PC-3 (cell line): Measurements from ENCODE around the gene ARHGEF16. TPM values are rescaled to one million over a fixed set of nuclear protein-coding genes. Genes with fewer than 3 reads are reported as not detected.

Source experiments
- ATAC-seq: fragments of 200-7000 bp; cut with Tn5 transposase; 2 replicates; pipeline ENCODE4 v1.9.1; 2020; ENCODE audit warnings: mild to moderate bottlenecking, moderate library complexity
- BruUV-seq: library from RNA; stranded (reverse); fragments of 400-500 nt; replicated peaks from 2 replicates; lab custom pipeline; 2021; lab: Mats Ljungman, UMichigan
- CTCF ChIA-PET: fragments of 300-600 bp; sonication (Branson Sonifier 250); formaldehyde crosslinking; loops from one replicate; lab custom pipeline; 2022; ENCODE audit warnings: antibody characterized with exemption; lab: Charles Lee
- POLR2A ChIA-PET: fragments of 300-600 bp; sonication (Branson Sonifier 250); formaldehyde crosslinking; loops from one replicate; lab custom pipeline; 2022; ENCODE audit warnings: antibody characterized with exemption; ENCODE audit not compliant: unreplicated experiment; lab: Charles Lee
- DNase-seq: peaks from one replicate; pipeline ENCODE4 v3.0.0-alpha.2; 2015
- H2AFZ ChIP-seq: fragments of 300-600 bp; sonication (generic); 2 replicates; pipeline ENCODE4 v1.6.0; 2016; ENCODE audit warnings: antibody characterized with exemption, low read length
- H3F3A ChIP-seq: fragments of 300-600 bp; sonication (generic); one replicate; pipeline ENCODE4 v1.6.0; 2017; ENCODE audit warnings: antibody characterized with exemption, low read length, control low read depth, mild to moderate bottlenecking; ENCODE audit not compliant: unreplicated experiment
- H3K27ac ChIP-seq: fragments of 300-600 bp; sonication (generic); 2 replicates; pipeline ENCODE4 v1.5.1; 2016; ENCODE audit warnings: mild to moderate bottlenecking, low read length
- H3K27me3 ChIP-seq: fragments of 300-600 bp; sonication (generic); 2 replicates; pipeline ENCODE4 v1.6.1; 2016; ENCODE audit warnings: low read length, mixed read lengths
- H3K36me3 ChIP-seq: fragments of 300-600 bp; sonication (generic); 2 replicates; pipeline ENCODE4 v1.6.1; 2016; ENCODE audit warnings: low read depth, mixed run types, low read length, mixed read lengths
- H3K4me1 ChIP-seq: fragments of 300-600 bp; sonication (generic); 2 replicates; pipeline ENCODE4 v1.5.1; 2016; ENCODE audit warnings: low read length; ENCODE audit not compliant: insufficient read depth
- H3K4me2 ChIP-seq: fragments of 300-600 bp; sonication (generic); 2 replicates; pipeline ENCODE4 v1.6.0; 2016; ENCODE audit warnings: low read length
- H3K4me3 ChIP-seq: fragments of 300-600 bp; sonication (generic); 2 replicates; pipeline ENCODE4 v1.5.1; 2016; ENCODE audit warnings: mild to moderate bottlenecking, low read length, mixed read lengths
- H3K79me2 ChIP-seq: fragments of 300-600 bp; sonication (generic); 2 replicates; pipeline ENCODE4 v1.6.1; 2017; ENCODE audit warnings: low read length, mixed read lengths
- H3K9ac ChIP-seq: fragments of 300-600 bp; sonication (generic); 2 replicates; pipeline ENCODE4 v1.6.0; 2016; ENCODE audit warnings: mild to moderate bottlenecking, low read length
- H3K9me2 ChIP-seq: fragments of 300-600 bp; sonication (generic); replicated peaks from 2 replicates; pipeline ENCODE4 v1.6.1; 2016; ENCODE audit warnings: mixed run types, low read length, mixed read lengths
- H3K9me3 ChIP-seq: fragments of 300-600 bp; sonication (generic); 2 replicates; pipeline ENCODE4 v1.6.1; 2016; ENCODE audit warnings: low read length, mixed read lengths
- H4K20me1 ChIP-seq: fragments of 300-600 bp; sonication (generic); 2 replicates; pipeline ENCODE4 v1.6.1; 2016; ENCODE audit warnings: low read length, mixed read lengths
- EZH2 ChIP-seq: fragments of 300-600 bp; sonication (generic); IDR thresholded peaks from one replicate; pipeline ENCODE4 v1.6.1; 2017; ENCODE audit warnings: antibody characterized with exemption, mild to moderate bottlenecking, low read length; ENCODE audit not compliant: unreplicated experiment
- EZH2phosphoT487 ChIP-seq: fragments of 300-600 bp; sonication (generic); IDR thresholded peaks from 2 replicates; pipeline ENCODE4 v1.6.1; 2018; ENCODE audit warnings: mild to moderate bottlenecking, antibody characterized with exemption, low read length, borderline replicate concordance
- intact Hi-C: fragments of 100-400 bp; cut with micrococcal nuclease; formaldehyde crosslinking; loops from 2 replicates; pipeline ENCODE4 v1.9.0; 2023
- total RNA-seq: library from RNA; depleted of rRNA; stranded (reverse); fragments of >200 nt; gene quantifications from 2 replicates; pipeline ENCODE4 v1.2.3, GENCODE V29; 2014
- TF ChIP-seq, protein P1 (sequence below): fragments of 300-600 bp; sonication (generic); conservative IDR thresholded peaks from 2 replicates; pipeline ENCODE4 v1.5.1; 2017; ENCODE audit warnings: antibody characterized with exemption, low read depth, mild to moderate bottlenecking, low read length

The ARHGEF16 gene
- total RNA-seq, 1 experiment from 2014 or later, result 54.3 TPM

DNA sequence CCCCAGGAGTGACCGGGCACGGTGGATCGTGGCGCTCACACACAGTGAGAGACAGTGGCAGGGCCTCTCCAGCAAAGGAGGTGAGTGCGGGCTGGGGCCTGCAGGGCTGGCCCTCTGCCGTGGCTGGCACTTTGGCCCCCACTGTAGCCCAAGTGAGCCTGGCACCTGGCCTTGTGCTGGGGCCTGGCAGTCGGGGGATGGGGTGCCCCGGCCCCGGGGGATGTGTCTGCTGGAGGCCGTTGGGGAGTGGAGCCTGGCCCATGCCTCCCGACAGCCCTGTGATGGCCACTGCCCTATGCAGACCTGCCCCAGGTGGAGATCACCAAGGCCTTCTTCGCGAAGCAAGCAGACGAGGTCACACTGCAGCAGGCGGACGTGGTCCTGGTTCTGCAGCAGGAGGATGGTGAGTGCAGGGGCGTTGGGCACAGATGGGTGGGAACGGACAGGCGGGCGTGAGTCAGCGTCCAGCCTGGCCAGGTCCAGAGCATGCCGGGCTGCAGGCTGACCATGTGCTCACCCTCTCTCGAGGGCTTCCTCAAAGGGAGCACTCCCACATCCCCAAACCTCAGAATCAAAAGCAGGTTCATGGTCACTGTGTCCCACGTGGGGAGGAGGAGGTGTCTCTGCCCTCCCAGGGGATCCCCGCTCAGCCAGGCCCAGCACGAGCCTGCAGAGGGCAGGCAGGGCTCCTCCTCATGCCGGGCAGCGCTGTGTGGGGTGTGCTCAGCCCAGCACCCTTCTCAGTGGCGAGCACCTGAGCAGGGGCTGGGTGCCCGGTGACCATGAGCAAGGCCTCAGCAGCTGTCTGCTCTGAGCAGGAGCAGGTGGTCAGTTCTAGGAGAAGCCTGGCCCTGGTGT lies 25.3 kb downstream of the ARHGEF16 start:
- Histone ChIP-seq H3K27me3 (no peaks in the 10 kb centered on the region), H2AFZ (no peak overlapping the region), H3K4me1 (peaks cover 12% of the 10 kb centered on the region), H3K9ac (no peak overlapping the region), H3K4me3 (no peak overlapping the region), H3K9me2 (no peaks in the 10 kb centered on the region), H4K20me1 (no peaks in the 10 kb centered on the region), H3K36me3 (no peaks in the 10 kb centered on the region), H3K79me2 (no peaks in the 10 kb centered on the region), H3K9me3 (no peaks in the 10 kb centered on the region), H3K27ac (no peak overlapping the region), H3F3A (no peaks in the 10 kb centered on the region), H3K4me2 (no peak overlapping the region)
- no TSS peak for BruUV-seq
- ATAC-seq (no peak), DNase-seq (no peak)
- TF ChIP-seq, protein P1, sequence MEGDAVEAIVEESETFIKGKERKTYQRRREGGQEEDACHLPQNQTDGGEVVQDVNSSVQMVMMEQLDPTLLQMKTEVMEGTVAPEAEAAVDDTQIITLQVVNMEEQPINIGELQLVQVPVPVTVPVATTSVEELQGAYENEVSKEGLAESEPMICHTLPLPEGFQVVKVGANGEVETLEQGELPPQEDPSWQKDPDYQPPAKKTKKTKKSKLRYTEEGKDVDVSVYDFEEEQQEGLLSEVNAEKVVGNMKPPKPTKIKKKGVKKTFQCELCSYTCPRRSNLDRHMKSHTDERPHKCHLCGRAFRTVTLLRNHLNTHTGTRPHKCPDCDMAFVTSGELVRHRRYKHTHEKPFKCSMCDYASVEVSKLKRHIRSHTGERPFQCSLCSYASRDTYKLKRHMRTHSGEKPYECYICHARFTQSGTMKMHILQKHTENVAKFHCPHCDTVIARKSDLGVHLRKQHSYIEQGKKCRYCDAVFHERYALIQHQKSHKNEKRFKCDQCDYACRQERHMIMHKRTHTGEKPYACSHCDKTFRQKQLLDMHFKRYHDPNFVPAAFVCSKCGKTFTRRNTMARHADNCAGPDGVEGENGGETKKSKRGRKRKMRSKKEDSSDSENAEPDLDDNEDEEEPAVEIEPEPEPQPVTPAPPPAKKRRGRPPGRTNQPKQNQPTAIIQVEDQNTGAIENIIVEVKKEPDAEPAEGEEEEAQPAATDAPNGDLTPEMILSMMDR, result no peak
- TF ChIP-seq EZH2, result no peak
- POLR2A ChIA-PET, result no interaction called here
- CTCF ChIA-PET, result interaction anchor here (0.5 to 1.0 kb wide), 2 partner anchors 27 to 30 kb away, joined by 3 to 6 read pairs; no protein-coding TSS in a partner anchor
- intact Hi-C loops, result no loop called here

GRCh38 chr1:3480369-3480719 lies 25.9 kb downstream of the ARHGEF16 start:
- Histone ChIP-seq H3K4me2 (no peak overlapping the region), H3K79me2 (no peaks in the 10 kb centered on the region), H3K27ac (no peak overlapping the region), H3K4me3 (no peak overlapping the region), H3K9me3 (no peaks in the 10 kb centered on the region), H3K9me2 (no peaks in the 10 kb centered on the region), H4K20me1 (no peaks in the 10 kb centered on the region), H3K4me1 (peaks cover 12% of the 10 kb centered on the region), H3F3A (no peaks in the 10 kb centered on the region), H3K27me3 (no peaks in the 10 kb centered on the region), H2AFZ (no peak overlapping the region), H3K36me3 (no peaks in the 10 kb centered on the region), H3K9ac (no peak overlapping the region)
- no TSS peak for BruUV-seq
- ATAC-seq (no peak), DNase-seq (no peak)
- intact Hi-C loops, result no loop called here
- TF ChIP-seq, protein P1, result no peak
- TF ChIP-seq EZH2phosphoT487, result no peak
- TF ChIP-seq EZH2, result no peak
- ChIA-PET CTCF (interaction anchor here (1.0 kb wide), 1 partner anchor 27 kb away, joined by 6 read pairs; no protein-coding TSS in a partner anchor), POLR2A (no interaction called here)

DNA sequence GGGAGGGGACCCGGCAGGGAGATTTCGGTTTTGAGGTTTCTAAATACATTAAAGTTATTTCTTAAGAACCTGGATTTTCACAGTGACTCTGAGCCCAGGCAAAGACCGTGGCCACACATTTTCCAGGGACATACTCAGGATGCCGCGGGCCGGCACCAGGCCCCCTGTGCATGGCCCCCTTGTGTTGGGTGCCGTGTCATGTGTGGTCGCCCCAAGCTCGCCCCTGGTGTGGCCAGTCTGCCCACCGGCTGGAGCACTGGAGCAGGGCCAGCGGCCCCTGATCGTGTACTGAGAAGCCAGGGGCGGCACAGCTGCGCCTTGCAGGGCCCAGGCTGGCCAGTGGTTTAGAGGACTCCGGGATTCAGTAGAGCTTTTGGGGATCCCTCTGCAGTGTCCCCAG lies 26.6 kb downstream of the ARHGEF16 start:
- no peaks in the 10 kb centered on the region for H4K20me1 ChIP-seq
- H3K4me1 ChIP-seq, result peaks cover 12% of the 10 kb centered on the region
- H3K9me3 ChIP-seq, result no peaks in the 10 kb centered on the region
- intact Hi-C loops, result no loop called here
- H3K79me2 ChIP-seq, result no peaks in the 10 kb centered on the region
- no peak overlapping the region for H3K4me2 ChIP-seq
- no peaks in the 10 kb centered on the region for H3F3A ChIP-seq
- ChIA-PET CTCF (interaction anchor here (1.0 to 1.6 kb wide), 2 partner anchors 28 kb away, joined by 6 to 25 read pairs; no protein-coding TSS in a partner anchor), POLR2A (no interaction called here)
- no peaks in the 10 kb centered on the region for H3K9me2 ChIP-seq
- no peak overlapping the region for H3K9ac ChIP-seq
- H2AFZ ChIP-seq, result no peak overlapping the region
- no peak for TF ChIP-seq EZH2phosphoT487
- BruUV-seq, result no TSS peak
- no peak for ATAC-seq
- no peak for DNase-seq
- H3K4me3 ChIP-seq, result no peak overlapping the region
- 0 out of 2 replicates have a peak overlapping the region, but pooled peaks have one; percentile 57 for H3K27ac ChIP-seq
- H3K36me3 ChIP-seq, result no peaks in the 10 kb centered on the region
- no peaks in the 10 kb centered on the region for H3K27me3 ChIP-seq
